K562 (cell line): Measurements from ENCODE around the gene KRT36. TPM values are rescaled to one million over a fixed set of nuclear protein-coding genes. Genes with fewer than 3 reads are reported as not detected.

Experiments used
- ATAC-seq: fragments of 200-7000 bp; cut with Tn5 transposase; 3 replicates; pipeline ENCODE4 v1.9.1; 2020; ENCODE audit warnings: moderate library complexity
- BruUV-seq: library from RNA; stranded (reverse); fragments of 400-500 nt; replicated peaks from 2 replicates; lab custom pipeline; 2021; lab: Mats Ljungman, UMichigan
- CTCF ChIA-PET: fragments of 300-600 bp; formaldehyde crosslinking; extraction: SDS; loops from one replicate; lab custom pipeline; 2021; ENCODE audit warnings: low intra/inter-chr PET ratio; lab: Yijun Ruan, JAX
- POLR2A ChIA-PET: fragments of 300-600, 350-650 bp; sonication (Branson Sonifier 250); formaldehyde crosslinking; extraction: SDS; loops from one replicate; lab custom pipeline; 2021; ENCODE audit warnings: antibody characterized with exemption, inconsistent platforms; lab: Yijun Ruan, JAX
- DNase-seq, 4 experiments: peaks; one replicate each; pipeline versions ENCODE4 v3.0.0 to v3.0.0-alpha.2; 2011 to 2018; ENCODE audit warnings: low spot score in 3 of 4, mixed read lengths in 3 of 4; ENCODE audit errors: extremely low read depth in 1 of 4
- FAIRE-seq: peaks from 2 replicates; lab custom pipeline; 2011; peaks lifted over from hg19 to GRCh38; lab: Jason Lieb, UNC
- H2AFZ ChIP-seq: 2 replicates; pipeline ENCODE4 v1.6.0; 2011; ENCODE audit warnings: low read depth, low read length, control low read depth, inconsistent platforms
- H3K27ac ChIP-seq: fragments of 200-600 bp; 3 replicates; pipeline ENCODE4 v1.8.0; 2011; ENCODE audit warnings: low read depth, mild to moderate bottlenecking, control low read depth, inconsistent platforms, low read length, moderate library complexity, mixed read lengths; ENCODE audit errors: extremely low read depth
- H3K27me3 ChIP-seq, 2 experiments: fragments of 300-600 bp in 1 of 2; 2 replicates in 1 of 2; 3 replicates in 1 of 2; pipeline versions ENCODE4 v1.6.0 to v1.8.0; 2011; ENCODE audit warnings: inconsistent platforms in 2 of 2, low read length in 2 of 2, mild to moderate bottlenecking in 1 of 2, mixed read lengths in 1 of 2, moderate library complexity in 1 of 2; ENCODE audit not compliant: control insufficient read depth in 2 of 2, insufficient read depth in 2 of 2
- H3K36me3 ChIP-seq: fragments of 300-600 bp; 3 replicates; pipeline ENCODE4 v1.8.0; 2011; ENCODE audit warnings: mild to moderate bottlenecking, low read length, inconsistent platforms; ENCODE audit not compliant: control insufficient read depth, insufficient read depth
- H3K4me1 ChIP-seq, 2 experiments: fragments of 200-600 bp in 1 of 2; replicated peaks in 1 of 2; 2 replicates in 1 of 2; 3 replicates in 1 of 2; pipeline versions ENCODE4 v1.5.1 to v1.8.0; 2011; ENCODE audit warnings: inconsistent platforms in 2 of 2, low read length in 2 of 2, mild to moderate bottlenecking in 1 of 2, mixed read lengths in 1 of 2, moderate library complexity in 1 of 2; ENCODE audit not compliant: control insufficient read depth in 2 of 2, insufficient read depth in 2 of 2
- H3K4me2 ChIP-seq: 2 replicates; pipeline ENCODE4 v1.6.1; 2011; ENCODE audit warnings: low read length, control low read depth, inconsistent platforms, mixed read lengths; ENCODE audit not compliant: insufficient read depth
- H3K4me3 ChIP-seq: fragments of 200-600 bp; sonication (generic), shearing (Covaris generic); 2 replicates; pipeline ENCODE4 v1.5.1; 2016; ENCODE audit warnings: control low read depth, inconsistent platforms
- H3K79me2 ChIP-seq: fragments of 200-600 bp; 3 replicates; pipeline ENCODE4 v1.8.0; 2011; ENCODE audit warnings: low read length, inconsistent platforms; ENCODE audit not compliant: control insufficient read depth, insufficient read depth
- H3K9ac ChIP-seq, 2 experiments: 2 replicates each; pipeline versions ENCODE4 v1.6.0 to v1.6.1; 2011; ENCODE audit warnings: low read depth in 2 of 2, low read length in 2 of 2, control low read depth in 1 of 2, inconsistent platforms in 1 of 2, mild to moderate bottlenecking in 1 of 2, mixed read lengths in 1 of 2; ENCODE audit not compliant: insufficient read depth in 1 of 2
- H3K9me1 ChIP-seq: one replicate; pipeline ENCODE4 v1.6.0; 2011; ENCODE audit warnings: inconsistent platforms, mild to moderate bottlenecking, low read length, moderate library complexity; ENCODE audit not compliant: control insufficient read depth, insufficient read depth
- H3K9me3 ChIP-seq: replicated peaks from 2 replicates; pipeline ENCODE4 v1.5.1; 2011; ENCODE audit warnings: low read depth, low read length, inconsistent platforms; ENCODE audit not compliant: control insufficient read depth, insufficient read depth
- H4K20me1 ChIP-seq: replicated peaks from 2 replicates; pipeline ENCODE4 v1.6.1; 2011; ENCODE audit warnings: low read length, inconsistent platforms, mixed read lengths; ENCODE audit not compliant: control insufficient read depth, insufficient read depth
- ADNP ChIP-seq: fragments of 200-800 bp; sonication (Bioruptor generic); IDR thresholded peaks from 2 replicates; pipeline ENCODE4 v1.6.1; 2016; ENCODE audit warnings: missing genetic modification characterization, missing compliant biosample characterization
- CCAR2 ChIP-seq: fragments of 200-400 bp; formaldehyde crosslinking; IDR thresholded peaks from 2 replicates; pipeline ENCODE4 v1.6.1; 2017; ENCODE audit warnings: mild to moderate bottlenecking, low read depth, low read length
- CHCHD3 ChIP-seq: fragments of 250-450 bp; sonication (Bioruptor Pico); IDR thresholded peaks from 2 replicates; pipeline ENCODE4 v2.1.2; 2022; ENCODE audit warnings: mild to moderate bottlenecking
- E2F3 ChIP-seq: fragments of 250-450 bp; sonication (Bioruptor Pico); IDR thresholded peaks from 2 replicates; pipeline ENCODE4 v1.4.0; 2020; ENCODE audit warnings: mild to moderate bottlenecking
- GTF2A2 ChIP-seq: IDR thresholded peaks from 2 replicates; pipeline ENCODE4 v1.6.1; 2016; ENCODE audit warnings: mild to moderate bottlenecking, missing genetic modification characterization, missing compliant biosample characterization
- ILK ChIP-seq: fragments of 450-650 bp; IDR thresholded peaks from 2 replicates; pipeline ENCODE4 v1.6.1; 2016; ENCODE audit warnings: missing genetic modification characterization, low read depth, mild to moderate bottlenecking, missing compliant biosample characterization, moderate library complexity, borderline replicate concordance
- KLF16 ChIP-seq: IDR thresholded peaks from 2 replicates; pipeline ENCODE4 v1.6.1; 2016; ENCODE audit warnings: antibody characterized with exemption
- PHTF2 ChIP-seq: fragments of 250-450 bp; sonication (Bioruptor Pico); IDR thresholded peaks from 2 replicates; pipeline ENCODE4 v1.5.0; 2021; ENCODE audit warnings: mild to moderate bottlenecking
- ZZZ3 ChIP-seq: fragments of 450-650 bp; IDR thresholded peaks from 2 replicates; pipeline ENCODE4 v1.6.1; 2016; ENCODE audit warnings: antibody characterized with exemption, mild to moderate bottlenecking, moderate library complexity
- WGBS: fragments of 100-300 bp; shearing (Covaris generic); methylation state at CpG from one replicate; pipeline ENCODE4 v1.1.6; 2016; ENCODE audit warnings: low coverage, mixed read lengths; ENCODE audit not compliant: insufficient coverage; ENCODE audit errors: missing lambda C conversion rate; 5-methylcytosine and 5-hydroxymethylcytosine counted together
- in situ Hi-C: fragments of 300-500 bp; cut with MboI; formaldehyde crosslinking; loops from 4 replicates; pipeline ENCODE4 v1.15.0; 2018; ENCODE audit warnings: inconsistent platforms, mixed read lengths
- intact Hi-C: fragments of 100-400 bp; cut with micrococcal nuclease; formaldehyde crosslinking; loops from 2 replicates; pipeline ENCODE4 v1.14.2; 2022
- polyA plus RNA-seq, 8 experiments: library from polyadenylated mRNA; depleted of rRNA in 4 of 8; stranded (reverse) in 5 of 8; unstranded in 3 of 8; fragments of >200 nt; fragmentation: Nextera tagmentation in 2 of 8; fragmentation: Illumina TruSeq in 1 of 8; extraction: Ambion mirVana in 2 of 8; extraction: Trizol in 1 of 8; gene quantifications; 2 replicates each; pipeline versions ENCODE4 v1.2.1 to v1.2.3, GENCODE V29; 2011 to 2014; ENCODE audit warnings: inconsistent platforms in 1 of 8, missing spikeins in 1 of 8
- total RNA-seq, 7 experiments: library from RNA; depleted of rRNA in 6 of 7; stranded (reverse); fragments of >200 nt in 6 of 7; fragmentation: Illumina TruSeq in 2 of 7; extraction: Trizol in 2 of 7; gene quantifications; 2 replicates each; pipeline versions ENCODE4 v1.2.1 to v1.2.3, GENCODE V29; 2011 to 2021; ENCODE audit warnings: low replicate concordance in 1 of 7
- TF ChIP-seq, protein P1 (sequence below): fragments of 450-650 bp; formaldehyde crosslinking; IDR thresholded peaks from 2 replicates; pipeline ENCODE4 v1.4.0; 2022; ENCODE audit warnings: mild to moderate bottlenecking, moderate library complexity

Gene KRT36
- total and polyA plus RNA-seq, 9 of the 15 experiments (the other 6 are each of a cell fraction or from before 2014, with no cell fraction given): 0.04 TPM; not detected in 8

DNA sequence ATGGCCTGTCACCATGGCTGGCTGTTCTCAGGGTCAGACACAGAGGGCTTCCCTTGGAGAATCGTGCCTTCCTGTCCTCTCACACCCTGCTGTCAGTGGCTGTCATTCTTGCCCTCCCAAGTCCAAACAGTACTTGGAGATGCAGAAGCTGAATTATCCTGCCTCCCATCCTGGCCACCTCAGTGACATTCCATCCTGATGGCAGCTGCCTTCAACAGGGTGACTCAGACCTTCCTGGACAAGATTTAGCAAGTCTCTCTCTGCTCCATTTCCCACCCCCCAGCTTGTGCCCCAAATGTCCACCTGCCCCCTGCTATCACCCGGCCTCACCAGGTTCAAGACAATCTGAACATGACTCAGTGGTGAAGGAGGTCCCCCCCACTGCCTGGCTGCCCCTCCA lies 4.8 kb upstream of the KRT36 start:
- H3K4me1 ChIP-seq: peaks cover 27 to 31% of the 10 kb centered on the region in 2 experiments
- POLR2A ChIA-PET: interaction anchor here (0.6 to 1.0 kb wide), 4 partner anchors 9 to 27 kb away, joined by 3 to 4 read pairs (median 3); no protein-coding TSS in a partner anchor
- TF ChIP-seq ADNP (tag): no peak
- TF ChIP-seq E2F3 (CRISPR knock-in tag): no peak
- TF ChIP-seq GTF2A2 (tag): no peak
- no peak for TF ChIP-seq ZZZ3
- no peak for TF ChIP-seq PHTF2 (CRISPR knock-in tag)
- no peak for TF ChIP-seq KLF16
- TF ChIP-seq ILK: no peak
- TF ChIP-seq CCAR2: no peak
- TF ChIP-seq CHCHD3 (CRISPR knock-in tag): no peak
- TF ChIP-seq, protein P1, sequence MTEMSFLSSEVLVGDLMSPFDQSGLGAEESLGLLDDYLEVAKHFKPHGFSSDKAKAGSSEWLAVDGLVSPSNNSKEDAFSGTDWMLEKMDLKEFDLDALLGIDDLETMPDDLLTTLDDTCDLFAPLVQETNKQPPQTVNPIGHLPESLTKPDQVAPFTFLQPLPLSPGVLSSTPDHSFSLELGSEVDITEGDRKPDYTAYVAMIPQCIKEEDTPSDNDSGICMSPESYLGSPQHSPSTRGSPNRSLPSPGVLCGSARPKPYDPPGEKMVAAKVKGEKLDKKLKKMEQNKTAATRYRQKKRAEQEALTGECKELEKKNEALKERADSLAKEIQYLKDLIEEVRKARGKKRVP (CRISPR knock-in tag): no peak
- TF ChIP-seq, all 486 proteins: peak for 0
- CTCF ChIA-PET: no interaction called here
- H3K9me1 ChIP-seq: no peaks in the 10 kb centered on the region
- H3K9me3 ChIP-seq: no peaks in the 10 kb centered on the region
- H3K79me2 ChIP-seq: no peaks in the 10 kb centered on the region
- no peaks in the 10 kb centered on the region for H3K36me3 ChIP-seq
- ATAC-seq: no peak
- no TSS peak for BruUV-seq
- 19% methylated on average over 2 of the region's 2 CpGs for WGBS
- peaks cover 2 to 6% of the 10 kb centered on the region in 2 experiments; a peak in 1 of 5 replicates for H3K27me3 ChIP-seq
- intact Hi-C loops: loop anchor here (10.0 kb wide), 1 partner anchor 590 kb away; no protein-coding TSS in a partner anchor
- no peak for DNase-seq
- no peak overlapping the region for H3K27ac ChIP-seq
- no peak overlapping the region for H3K4me2 ChIP-seq
- no peak overlapping the region for H3K4me3 ChIP-seq
- peak overlapping the region in 1 of 2 experiments; percentile 39; a peak in 1 of 4 replicates for H3K9ac ChIP-seq
- H2AFZ ChIP-seq: no peak overlapping the region
- FAIRE-seq: no peak
- in situ Hi-C loops: no loop called here
- no peaks in the 10 kb centered on the region for H4K20me1 ChIP-seq
